ENCODE results near the gene TNFRSF12A.
"Not testable (repeated sequence)": the region's sequence is repeated elsewhere in the genome, so short reads cannot be mapped to it uniquely, and the experiment has no call there.

TNFRSF12A gene

DNA sequence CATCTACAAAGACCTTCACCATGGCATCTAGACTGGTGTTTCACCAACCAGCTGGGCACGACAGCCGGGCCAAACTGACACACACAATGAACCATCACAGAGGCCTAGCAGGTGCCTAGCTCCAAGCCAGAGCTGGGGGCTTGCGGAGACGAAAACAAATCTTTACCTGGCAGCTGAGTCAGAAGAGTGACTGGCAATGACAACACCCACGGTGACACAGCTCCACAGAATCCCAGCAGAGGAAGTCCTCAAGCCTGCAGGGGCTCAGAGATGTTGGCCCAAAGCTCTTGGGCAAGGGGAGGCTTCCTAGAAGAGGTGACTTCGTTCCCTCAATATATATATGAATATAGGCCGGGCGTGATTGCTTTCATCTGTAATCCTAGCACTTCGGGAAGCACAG lies 31.3 kb downstream of the TNFRSF12A start:
- no peak for DNase-seq

DNA sequence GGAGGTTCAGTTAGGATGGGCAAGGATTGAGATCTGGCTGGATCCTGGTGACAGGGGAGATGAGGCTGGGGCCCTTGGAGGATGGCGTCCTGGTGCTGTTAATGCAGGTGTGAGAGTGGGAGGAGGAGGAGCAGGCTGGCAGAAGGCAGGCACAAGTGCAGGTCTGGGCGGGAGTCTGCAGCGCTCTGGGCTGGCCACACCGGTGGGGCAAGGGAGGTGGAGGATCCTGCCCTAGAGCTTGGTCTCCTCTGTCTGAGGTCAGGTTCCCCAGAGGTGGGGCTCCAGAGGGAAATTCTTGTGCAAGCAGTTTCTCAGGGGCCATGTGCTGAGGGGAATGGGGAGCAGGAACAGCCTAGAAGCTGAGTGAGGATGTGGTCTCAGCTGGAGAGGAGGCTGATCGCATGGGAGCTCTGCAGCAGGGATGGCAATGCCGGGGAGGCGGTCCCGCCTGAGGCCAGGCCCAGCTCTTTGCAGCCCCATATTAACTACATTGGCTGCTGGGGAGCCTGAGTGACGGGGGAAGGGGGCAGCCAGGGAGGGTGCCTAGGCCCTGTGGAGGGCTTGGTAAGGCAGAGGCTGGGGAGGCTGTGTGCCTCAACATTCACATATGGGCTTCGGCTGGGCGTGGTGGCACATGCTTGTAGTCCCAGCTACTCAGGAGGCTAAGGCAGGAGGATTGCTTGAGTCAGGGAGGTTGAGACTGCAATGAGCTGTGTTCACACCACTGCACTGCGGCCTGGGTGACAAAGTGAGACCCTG lies 32.6 kb downstream of the TNFRSF12A start:
- DNase-seq, result not testable (repeated sequence)

DNA sequence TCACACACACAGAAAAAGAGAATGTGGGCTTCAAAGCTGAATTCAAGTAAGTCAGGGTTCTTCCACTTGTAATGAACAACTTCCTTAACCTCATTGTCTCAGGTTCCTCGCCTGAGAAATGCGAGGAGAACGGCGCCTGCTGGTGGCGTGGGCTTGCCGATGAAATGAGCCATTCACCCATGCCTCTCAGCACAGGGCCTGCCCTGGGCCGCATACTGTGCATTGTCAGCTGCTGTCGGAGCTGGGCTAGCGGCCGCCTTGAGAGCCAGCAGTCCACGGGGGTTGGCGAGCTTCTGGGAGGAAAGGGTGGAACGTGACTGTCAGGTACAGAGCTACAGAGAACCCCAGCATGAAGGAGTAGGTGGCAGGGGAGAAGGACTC lies 33.2 kb downstream of the TNFRSF12A start:
- DNase-seq, result not testable (repeated sequence)

DNA sequence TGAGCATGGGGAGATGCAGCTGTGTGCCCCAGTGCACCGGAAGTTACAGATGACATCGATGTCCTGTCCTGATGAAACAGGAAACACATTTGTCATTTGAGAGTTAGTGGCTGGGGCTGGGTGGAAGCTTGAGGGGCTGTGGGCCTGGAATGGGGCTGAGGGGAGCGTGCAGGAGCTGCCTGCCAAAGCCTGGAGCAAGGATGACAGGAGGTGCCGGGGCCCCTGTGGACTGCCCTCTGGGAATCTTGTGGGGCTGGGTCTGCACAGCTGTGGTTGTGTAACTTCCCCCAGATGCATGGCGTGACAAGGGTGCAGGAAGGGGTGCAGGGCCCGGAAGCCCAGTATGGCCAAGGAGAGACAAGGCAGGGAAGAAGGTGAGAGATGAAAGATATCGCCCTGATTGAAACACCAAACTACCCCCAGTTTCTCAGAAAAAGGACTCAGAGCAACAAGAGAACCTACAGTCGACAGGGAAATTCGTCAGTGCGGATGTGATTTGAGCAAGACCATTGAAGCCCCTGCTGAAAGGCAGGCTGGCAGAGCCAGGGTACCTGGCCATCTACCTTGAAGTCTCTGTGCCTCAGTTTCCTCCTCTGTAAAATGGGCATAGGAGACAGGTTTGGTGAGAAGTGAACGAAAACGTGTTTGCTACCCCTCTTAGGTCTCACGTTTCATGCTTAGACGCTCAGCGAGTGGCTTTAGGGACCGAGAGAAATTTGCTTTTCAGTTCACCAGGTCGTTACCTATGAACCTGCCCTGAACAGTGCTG lies 35.0 kb downstream of the TNFRSF12A start:
- no peak for DNase-seq

DNA sequence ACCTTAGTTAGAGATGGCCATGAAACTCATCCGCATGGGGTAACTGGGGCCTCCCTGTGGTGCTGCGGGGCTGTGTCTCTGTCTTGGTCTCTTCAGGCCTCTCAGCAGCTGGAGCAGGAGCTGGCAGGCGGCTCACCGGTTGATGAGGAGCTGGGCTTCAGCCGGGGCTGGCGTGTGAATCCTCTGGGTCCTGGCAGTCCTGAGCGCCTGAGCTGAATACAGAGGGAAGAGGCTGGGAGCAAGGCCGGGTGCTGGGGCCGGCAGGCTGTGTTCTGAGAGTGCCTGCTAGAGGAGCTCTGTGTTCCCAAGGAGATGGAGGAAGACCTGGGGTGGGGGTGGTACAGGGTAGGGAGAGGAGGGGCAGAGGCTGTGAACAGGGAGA lies 35.6 kb downstream of the TNFRSF12A start:
- DNase-seq, result not testable (repeated sequence)

DNA sequence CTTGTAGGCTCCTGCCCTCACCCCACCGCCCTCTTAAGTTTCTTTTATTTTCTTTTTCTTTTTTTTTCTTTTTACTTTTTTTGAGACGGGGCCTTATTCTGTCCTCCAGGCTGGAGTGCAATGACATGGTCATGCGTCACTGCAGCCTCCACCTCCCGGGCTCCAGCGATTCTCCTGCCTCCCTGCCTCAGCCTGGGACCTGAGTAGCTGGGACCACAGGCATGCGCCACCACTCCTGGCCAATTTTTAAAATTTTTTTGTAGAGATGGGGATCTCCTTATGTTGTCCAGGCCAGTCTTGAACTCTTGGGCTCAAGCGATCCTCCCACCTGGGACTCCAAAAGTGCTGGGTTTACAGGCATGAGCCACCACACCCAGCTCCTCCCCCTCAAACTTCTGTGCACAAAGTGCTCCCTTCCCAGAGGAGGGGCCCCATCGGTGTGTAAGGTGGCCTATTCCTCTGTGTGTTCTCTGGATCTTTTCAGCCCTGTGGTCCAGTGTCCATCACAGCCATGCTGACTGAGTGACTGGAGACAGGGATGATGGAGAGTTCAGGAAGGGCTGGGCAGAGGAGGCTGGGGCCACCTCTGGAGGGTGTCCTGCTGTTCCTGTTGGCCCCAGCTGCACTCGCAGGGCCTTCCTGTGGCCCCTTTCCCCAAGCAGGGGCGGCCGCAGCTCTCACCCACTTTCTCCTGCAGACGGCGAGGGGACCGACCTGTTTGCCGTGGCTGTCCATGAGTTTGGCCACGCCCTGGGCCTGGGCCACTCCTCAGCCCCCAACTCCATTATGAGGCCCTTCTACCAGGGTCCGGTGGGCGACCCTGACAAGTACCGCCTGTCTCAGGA lies 36.4 kb downstream of the TNFRSF12A start:
- DNase-seq, result no peak

DNA sequence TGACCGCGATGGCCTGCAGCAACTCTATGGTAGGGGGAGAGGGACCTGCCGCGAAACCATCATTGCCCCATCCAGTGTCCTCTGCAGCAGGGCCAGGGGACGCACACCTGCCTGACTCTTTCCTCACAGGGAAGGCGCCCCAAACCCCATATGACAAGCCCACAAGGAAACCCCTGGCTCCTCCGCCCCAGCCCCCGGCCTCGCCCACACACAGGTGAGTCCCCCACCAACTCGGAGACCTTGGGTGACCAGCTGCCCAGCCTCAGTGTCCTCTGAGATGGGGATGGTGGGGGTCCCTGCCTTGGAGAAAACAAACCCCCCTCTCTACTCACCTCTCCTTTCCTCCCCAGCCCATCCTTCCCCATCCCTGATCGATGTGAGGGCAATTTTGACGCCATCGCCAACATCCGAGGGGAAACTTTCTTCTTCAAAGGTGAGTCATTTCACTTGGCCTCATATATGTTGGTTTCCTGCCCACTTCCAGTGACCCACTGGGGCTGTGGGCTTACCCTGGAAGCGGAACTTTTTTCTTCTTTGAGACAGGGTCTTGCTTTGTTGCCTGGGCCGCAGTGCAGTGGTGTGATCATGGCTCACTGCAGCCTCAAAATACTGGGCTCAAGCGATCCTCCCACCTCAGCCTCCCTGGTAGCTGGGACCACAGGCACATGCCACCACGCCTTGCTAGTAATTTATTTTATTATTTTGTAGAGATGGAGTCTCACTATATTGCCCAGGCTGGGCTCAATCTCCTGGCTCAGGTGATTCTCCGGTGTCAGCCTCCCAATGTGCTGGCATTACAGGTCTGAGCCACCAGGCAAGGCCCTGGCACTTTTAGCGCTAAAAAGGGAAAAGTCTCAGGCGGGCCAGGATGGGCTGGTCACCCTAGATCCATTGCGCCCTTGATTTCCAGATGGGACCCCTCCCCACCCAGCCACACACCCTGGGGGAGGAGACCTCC lies 37.3 kb downstream of the TNFRSF12A start:
- DNase-seq, result no peak

DNA sequence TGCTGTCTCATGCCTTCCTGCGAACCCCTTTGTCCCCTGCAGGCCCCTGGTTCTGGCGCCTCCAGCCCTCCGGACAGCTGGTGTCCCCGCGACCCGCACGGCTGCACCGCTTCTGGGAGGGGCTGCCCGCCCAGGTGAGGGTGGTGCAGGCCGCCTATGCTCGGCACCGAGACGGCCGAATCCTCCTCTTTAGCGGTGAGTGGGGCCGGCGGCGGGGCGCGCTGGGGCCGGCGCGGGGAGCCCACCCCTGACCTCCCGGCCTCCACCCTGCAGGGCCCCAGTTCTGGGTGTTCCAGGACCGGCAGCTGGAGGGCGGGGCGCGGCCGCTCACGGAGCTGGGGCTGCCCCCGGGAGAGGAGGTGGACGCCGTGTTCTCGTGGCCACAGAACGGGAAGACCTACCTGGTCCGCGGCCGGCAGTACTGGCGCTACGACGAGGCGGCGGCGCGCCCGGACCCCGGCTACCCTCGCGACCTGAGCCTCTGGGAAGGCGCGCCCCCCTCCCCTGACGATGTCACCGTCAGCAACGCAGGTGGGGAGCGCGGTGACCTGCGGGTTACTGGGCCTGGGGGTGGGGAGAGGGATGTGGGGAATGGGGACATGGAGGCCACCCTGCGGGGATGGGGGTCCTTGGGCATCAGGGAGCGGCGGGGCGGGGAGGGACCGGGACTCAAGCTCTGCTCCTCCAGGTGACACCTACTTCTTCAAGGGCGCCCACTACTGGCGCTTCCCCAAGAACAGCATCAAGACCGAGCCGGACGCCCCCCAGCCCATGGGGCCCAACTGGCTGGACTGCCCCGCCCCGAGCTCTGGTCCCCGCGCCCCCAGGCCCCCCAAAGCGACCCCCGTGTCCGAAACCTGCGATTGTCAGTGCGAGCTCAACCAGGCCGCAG lies 38.2 kb downstream of the TNFRSF12A start:
- peak; percentile 56 for DNase-seq

DNA sequence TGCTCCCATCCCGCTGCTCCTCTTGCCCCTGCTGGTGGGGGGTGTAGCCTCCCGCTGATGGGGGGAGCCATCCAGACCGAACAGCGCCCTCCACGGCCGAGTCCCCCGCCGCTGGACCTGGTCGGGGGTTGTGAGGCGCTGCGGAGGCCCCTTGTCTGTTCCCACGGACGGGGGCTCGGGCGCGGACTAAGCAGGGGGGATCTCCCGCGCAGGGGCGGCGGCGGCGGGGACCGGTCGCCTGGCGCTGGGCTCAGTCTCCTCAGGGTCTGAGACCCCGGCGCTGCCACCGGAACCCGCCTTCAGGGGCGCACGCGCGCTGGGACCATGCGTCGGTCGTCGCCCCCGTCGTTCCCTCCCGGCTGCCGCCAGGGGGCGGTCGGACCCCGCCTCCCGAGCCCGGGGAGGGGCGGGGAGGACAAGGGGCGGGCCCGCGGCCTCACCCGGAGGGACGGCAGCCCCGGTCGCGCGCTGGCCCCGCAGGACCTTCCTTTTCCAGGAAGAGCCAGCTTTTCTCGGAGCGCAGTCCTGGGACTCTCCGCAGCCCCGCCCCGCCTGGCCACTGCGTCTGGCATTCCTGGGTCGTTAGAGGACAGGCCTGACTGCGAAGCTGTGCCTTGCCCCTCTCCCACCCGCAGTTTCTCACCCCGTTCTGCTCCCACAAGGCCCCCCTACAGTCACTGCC lies 39.0 kb downstream of the TNFRSF12A start:
- peak; percentile 91 for DNase-seq

DNA sequence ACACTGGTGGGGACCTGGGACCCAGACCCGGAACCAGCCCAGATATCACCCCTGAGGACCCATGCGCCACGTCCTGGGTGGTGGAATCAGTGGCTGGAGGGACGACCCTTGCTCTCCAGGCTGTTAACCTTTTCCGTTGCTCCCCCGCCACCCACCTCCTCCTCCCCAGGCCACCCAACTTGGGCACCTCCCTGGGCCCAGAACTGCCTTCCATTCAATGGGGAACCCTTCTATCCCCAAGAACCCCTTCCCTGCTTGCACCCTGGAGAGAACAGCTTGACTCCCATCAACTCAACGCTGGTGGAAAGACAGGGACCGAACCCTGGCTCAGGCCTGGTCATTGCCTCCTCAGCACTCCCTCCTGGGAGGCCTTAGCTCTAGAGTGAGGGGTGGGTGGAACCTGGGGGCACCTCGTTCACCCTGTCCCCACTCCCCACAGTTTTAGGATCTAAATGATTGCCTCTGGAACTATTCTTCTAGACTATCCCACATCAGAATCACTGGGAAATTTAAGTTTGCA lies 39.6 kb downstream of the TNFRSF12A start:
- no peak for DNase-seq

DNA sequence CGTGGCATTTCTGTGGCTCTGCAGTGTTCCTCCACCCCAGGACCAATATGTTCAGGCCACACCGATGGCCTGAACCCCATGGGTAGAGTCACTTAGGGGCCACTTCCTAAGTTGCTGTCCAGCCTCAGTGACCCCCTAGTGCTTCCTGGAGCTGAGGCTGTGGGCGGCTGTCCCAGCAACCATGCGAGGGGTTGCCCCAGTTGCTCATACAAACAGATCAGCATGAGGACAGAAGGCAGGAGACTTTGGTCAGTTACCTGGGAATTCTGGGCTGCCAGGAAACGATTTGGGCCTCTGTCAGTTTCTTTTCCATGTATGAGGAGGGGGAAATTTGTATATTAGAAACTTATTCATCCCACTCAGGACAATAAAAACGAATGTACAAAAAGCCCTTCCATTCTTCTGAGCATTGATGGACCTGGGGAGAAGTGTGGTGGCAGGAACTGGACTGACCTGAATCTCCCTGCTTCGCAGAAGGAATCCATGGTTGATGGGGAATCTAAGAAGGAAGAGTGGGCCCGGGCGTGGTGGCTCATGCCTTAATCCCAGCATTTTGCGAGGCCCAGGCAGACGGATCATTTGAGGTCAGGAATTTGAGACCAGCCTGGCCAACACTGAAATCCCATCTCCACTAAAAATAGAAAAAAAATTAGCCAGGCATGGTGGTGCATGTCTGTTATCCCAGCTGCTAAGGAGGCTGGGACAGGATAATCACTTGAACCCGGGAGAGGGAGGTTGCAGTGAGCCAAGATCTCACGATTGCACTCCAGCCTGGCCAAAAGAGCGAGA lies 40.4 kb downstream of the TNFRSF12A start:
- DNase-seq, result no peak

DNA sequence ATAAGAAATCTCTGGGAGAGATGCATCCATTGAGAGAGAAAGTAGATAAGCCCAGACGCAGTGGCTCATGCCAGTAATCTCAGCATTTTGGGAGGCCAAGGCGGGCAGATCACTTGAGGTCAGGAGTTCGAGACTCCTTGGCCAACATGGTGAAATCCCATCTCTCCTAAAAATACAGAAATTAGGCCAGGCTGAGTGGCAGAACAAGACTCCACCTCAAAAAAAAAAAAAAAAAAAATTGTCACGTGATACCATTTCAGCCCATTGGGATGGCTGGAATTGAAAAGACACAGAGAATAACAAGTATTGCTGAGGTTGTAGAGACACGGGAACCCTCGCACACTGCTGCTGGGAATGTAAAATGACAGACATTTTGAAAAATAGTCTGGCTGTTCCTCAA lies 42.4 kb downstream of the TNFRSF12A start:
- DNase-seq, result no peak

DNA sequence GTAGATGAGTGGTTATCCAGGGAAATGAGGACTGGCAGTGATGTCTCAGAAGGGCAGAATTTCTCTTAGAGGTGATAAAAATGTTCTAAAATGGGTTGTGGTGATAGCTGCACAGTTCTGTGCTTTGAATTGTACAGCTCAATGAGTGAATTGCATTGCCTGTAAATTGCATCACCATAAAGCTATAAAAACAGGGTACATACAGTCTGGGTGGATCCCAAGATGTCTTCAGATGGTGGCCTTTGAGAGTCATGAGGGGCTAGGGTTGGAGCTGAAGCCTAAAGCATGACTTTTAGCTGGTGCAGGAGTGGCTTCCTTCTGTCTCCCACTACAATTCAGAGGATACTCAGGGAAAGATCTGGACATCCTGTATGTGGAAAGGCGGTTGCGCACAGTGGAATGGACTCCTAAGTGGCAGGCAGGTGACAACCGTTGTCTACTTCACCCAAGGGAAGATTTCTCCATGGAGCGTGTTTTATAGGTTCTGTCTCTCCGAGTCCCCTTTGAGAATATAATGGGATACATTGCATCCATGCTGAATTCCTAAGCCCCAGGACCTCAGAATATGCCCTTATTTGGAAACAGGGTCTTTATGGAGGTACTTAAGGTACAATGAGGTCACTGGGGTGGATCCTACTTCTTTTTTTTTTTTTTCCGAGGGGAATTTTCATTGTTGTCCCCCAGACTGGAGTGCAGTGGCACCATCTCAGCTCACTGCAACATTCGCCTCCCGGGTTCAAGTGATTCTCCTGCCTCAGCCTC lies 43.6 kb downstream of the TNFRSF12A start:
- no peak for DNase-seq

DNA sequence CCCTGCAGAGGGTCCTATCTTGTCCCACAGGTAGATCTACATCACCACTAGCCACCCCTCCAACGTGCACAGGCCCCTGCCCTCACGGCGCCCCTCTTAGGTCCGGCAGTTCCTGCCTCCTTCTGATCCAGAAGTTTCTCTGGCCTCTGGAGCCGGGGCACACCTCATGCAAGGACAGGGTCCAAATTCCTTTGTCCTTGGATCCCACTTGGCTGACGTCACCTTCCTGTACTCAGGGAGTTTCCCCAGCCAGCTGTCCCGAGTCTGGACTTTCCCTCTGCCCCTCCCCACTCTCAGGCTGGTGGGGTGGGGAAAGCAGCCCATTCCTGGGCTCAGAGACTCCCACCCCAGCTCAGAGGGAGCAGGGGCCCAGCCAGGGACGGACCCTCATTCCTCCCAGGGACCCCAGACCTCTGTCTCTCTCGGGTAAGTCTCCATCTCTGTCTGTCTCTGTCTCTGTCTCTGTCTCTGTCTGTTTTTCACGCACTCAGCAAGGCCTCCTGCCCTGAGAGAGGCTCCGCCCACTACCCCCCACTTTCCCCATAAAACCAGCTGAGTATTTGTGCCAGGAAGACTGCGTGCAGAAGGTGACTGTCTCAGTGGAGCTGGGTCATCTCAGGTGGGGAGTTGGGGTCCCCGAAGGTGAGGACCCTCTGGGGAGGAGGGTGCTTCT lies 45.0 kb downstream of the TNFRSF12A start, which contains the start of gene IL32:
Gene IL32 (plus strand): TSS at position 572 of the 673 bp plus-strand sequence. CDS start 172 bp downstream, outside the sequence.
- peak; percentile 77 for DNase-seq

DNA sequence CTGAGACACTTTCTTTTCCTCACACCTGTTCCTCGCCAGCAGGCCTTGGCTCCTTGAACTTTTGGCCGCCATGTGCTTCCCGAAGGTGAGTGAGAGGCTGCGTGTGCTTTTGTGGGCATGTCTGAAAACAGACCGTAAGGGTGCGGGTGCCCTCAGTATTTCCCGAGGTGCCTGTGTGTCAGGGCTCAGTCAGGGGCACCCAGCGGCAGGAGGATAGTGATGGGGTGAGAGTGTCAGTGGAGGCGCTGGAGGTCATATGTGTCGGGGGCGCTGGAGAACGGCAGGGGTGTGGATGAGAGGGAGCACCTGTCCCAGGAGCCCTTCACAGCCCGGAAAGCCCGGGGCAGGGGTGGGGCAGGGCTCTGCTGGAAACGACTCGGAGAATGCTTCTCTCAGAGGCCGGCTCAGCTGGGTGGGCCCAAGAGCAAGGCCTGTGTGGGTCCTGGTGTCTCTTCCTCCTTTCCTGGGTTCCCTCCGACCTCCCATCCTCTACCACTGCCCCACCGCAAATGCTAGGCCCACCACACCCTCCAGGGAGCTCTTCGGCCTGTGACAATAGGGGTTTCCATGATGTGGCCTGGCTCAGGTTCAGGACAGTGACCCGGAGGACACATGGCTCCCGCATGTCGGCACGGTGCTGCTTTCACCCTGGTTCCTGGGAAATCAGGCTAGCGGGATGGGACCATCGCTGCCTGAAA lies 45.7 kb downstream of the TNFRSF12A start:
- no peak for DNase-seq

DNA sequence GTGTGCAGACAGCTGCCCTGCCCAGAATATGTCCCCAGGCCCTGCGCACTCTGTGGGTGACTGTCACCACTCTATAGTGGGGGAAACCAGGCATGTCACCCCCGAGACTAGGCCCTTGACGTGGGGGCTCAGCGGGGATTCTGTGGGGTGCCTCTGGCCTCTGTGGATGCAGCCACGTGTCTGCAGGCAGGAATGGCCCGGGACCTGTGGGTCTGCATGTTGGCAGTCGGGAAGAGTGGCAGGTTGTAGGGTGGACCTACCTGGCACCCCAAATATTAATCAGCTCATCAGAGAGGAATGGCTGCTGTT lies 46.2 kb downstream of the TNFRSF12A start:
- DNase-seq, result no peak

DNA sequence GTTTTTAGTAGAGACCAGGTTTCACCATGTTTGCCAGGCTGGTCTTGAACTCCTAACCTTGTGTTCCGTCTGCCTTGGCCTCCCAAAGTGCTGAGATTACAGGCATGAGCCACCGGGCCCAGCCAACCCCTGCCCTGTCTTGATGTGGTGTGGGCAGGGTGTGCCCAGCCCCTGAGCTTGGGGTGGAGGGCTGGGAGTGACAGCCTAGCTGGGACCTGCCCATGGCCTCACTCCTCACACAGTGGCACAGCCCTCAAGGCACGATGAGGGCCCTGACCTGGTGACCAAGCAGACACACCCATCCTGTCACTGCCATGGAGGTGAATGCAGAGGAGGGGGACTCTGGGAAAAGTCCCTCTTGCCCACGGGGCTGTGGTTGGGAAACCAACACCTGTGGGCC lies 48.3 kb downstream of the TNFRSF12A start:
- DNase-seq, result no peak

All from left hindlimb (tissue), 1 donor.